Loucy (cell line): ENCODE results near the gene SORCS2.

ENCODE experiments used
- H2AFZ ChIP-seq: fragments of 200-600 bp; sonication (generic); 2 replicates; pipeline ENCODE4 v1.6.0; 2016; ENCODE audit warnings: antibody characterized with exemption, mild to moderate bottlenecking, low read length, moderate library complexity
- H3F3A ChIP-seq: fragments of 200-600 bp; 2 replicates; pipeline ENCODE4 v1.6.0; 2016; ENCODE audit warnings: antibody characterized with exemption, low read depth, mild to moderate bottlenecking
- H3K27me3 ChIP-seq: fragments of 200-600 bp; sonication (generic); 2 replicates; pipeline ENCODE4 v1.6.1; 2014; ENCODE audit warnings: low read length, mild to moderate bottlenecking; ENCODE audit not compliant: insufficient read depth, poor library complexity, severe bottlenecking
- H3K36me3 ChIP-seq: fragments of 200-600 bp; sonication (generic); 2 replicates; pipeline ENCODE4 v1.6.1; 2016; ENCODE audit warnings: low read length; ENCODE audit not compliant: insufficient read depth
- H3K4me1 ChIP-seq: fragments of 200-600 bp; sonication (generic); 2 replicates; pipeline ENCODE4 v1.5.1; 2014; ENCODE audit warnings: low read length, mild to moderate bottlenecking; ENCODE audit not compliant: insufficient read depth, poor library complexity, severe bottlenecking
- H3K4me2 ChIP-seq: fragments of 200-600 bp; sonication (generic); 2 replicates; pipeline ENCODE4 v1.6.0; 2014; ENCODE audit warnings: antibody characterized with exemption, low read length, low read depth, mild to moderate bottlenecking; ENCODE audit not compliant: poor library complexity, severe bottlenecking
- H3K4me3 ChIP-seq: fragments of 200-600 bp; sonication (generic); 2 replicates; pipeline ENCODE4 v1.5.1; 2014; ENCODE audit warnings: low read length, mild to moderate bottlenecking, mixed read lengths; ENCODE audit not compliant: poor library complexity, severe bottlenecking
- H3K79me2 ChIP-seq: fragments of 200-600 bp; sonication (generic); 2 replicates; pipeline ENCODE4 v1.6.1; 2014; ENCODE audit warnings: low read length; ENCODE audit not compliant: insufficient read depth
- H3K9ac ChIP-seq: fragments of 200-600 bp; sonication (generic); 2 replicates; pipeline ENCODE4 v1.6.0; 2014; ENCODE audit warnings: mild to moderate bottlenecking, low read depth, low read length, moderate library complexity; ENCODE audit not compliant: poor library complexity, severe bottlenecking
- H3K9me2 ChIP-seq: fragments of 200-600 bp; sonication (generic); replicated peaks from 2 replicates; pipeline ENCODE4 v1.6.1; 2016; ENCODE audit warnings: low read depth, low read length, mixed read lengths
- H3K9me3 ChIP-seq: fragments of 200-600 bp; sonication (generic); 2 replicates; pipeline ENCODE4 v1.6.1; 2014; ENCODE audit warnings: mild to moderate bottlenecking, antibody characterized with exemption, low read length, low read depth; ENCODE audit not compliant: insufficient read depth
- H4K20me1 ChIP-seq: fragments of 200-600 bp; sonication (generic); 2 replicates; pipeline ENCODE4 v1.6.0; 2014; ENCODE audit warnings: antibody characterized with exemption, low read length, mild to moderate bottlenecking; ENCODE audit not compliant: insufficient read depth, poor library complexity, severe bottlenecking
- CTCF ChIP-seq: fragments of 200-600 bp; sonication (generic); conservative IDR thresholded peaks from 2 replicates; pipeline ENCODE4 v1.5.1; 2014; ENCODE audit warnings: mild to moderate bottlenecking, antibody characterized with exemption, low read length
- EZH2phosphoT487 ChIP-seq: fragments of 200-600 bp; IDR thresholded peaks from 2 replicates; pipeline ENCODE4 v1.6.1; 2018; ENCODE audit warnings: antibody characterized with exemption, mild to moderate bottlenecking, moderate library complexity, borderline replicate concordance

Gene SORCS2

DNA sequence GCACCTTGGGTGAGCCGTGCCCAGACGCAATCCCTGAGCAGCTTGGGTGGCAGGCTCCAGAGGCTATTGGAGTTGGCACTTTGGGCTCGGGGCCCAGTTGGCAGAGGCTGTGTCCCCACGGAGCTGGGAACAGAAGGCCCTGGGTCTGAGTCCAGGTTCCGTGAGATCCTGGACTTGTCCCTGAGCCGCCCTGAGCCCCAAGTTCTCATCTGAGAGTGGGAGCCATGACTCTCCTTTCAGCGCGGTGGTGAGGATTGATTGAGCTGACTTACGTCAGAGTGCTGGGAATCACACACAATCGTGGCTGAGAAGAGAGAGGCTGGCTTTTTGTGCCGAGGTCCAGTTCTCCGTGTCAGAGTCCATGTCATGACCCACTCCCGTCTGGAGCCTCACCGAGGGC, 144.4 kb downstream of the SORCS2 start:
- H3K9ac ChIP-seq: no peak overlapping the region
- H3K9me3 ChIP-seq: peaks cover 3% of the 10 kb centered on the region; the same call in 1 of the 2 replicates

DNA sequence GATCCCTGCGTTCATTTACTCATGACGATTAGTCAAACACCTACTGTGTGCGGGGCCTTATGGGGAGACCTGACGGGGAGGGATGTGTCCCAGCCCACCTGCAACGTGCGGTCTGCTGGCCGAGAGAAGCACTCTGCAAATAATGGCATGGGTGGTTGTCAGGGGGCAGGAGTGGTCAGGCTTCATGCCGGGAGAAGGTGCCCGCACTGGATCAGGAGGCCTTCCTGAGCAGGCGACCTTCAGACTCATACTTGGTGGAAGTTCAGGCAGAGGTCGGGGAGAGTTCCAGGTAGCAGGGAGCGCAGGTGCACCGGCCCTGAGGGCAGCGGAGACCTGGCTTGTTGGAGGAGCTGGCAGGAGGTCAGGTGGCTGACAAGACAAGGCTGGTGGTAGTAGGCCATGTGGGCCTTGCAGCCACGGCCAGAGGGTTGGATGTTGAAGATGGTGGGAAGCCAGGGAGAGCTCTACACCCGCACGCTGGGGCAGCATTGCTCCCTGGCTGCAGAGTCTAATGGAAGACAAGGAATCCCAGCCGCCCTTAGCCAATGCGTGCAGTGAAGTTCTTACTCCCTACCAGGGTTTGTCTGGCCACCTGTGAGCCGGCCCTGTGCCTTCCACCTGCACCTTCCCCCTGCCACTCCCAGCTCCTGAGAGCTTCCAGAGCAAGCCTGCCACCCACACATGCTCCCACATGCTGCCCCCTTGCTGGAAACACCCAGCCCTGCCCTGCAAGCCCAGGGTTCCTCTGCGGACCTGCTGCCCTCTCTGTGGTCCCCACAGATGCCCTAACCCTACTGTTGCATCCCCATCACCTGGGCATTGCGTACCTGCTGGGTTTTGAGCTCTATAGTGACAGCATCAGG, 145.1 kb downstream of the SORCS2 start:
- H3K4me2 ChIP-seq: no peak overlapping the region
- H2AFZ ChIP-seq: no peak overlapping the region
- TF ChIP-seq EZH2phosphoT487: no peak
- TF ChIP-seq CTCF: no peak
- no peaks in the 10 kb centered on the region for H3K36me3 ChIP-seq
- no peaks in the 10 kb centered on the region for H3F3A ChIP-seq
- H3K4me1 ChIP-seq: no peaks in the 10 kb centered on the region
- no peak overlapping the region for H3K4me3 ChIP-seq
- no peaks in the 10 kb centered on the region for H3K79me2 ChIP-seq
- no peaks in the 10 kb centered on the region for H3K27me3 ChIP-seq
- H3K9me3 ChIP-seq: peaks cover 3% of the 10 kb centered on the region; the same call in 1 of the 2 replicates
- no peaks in the 10 kb centered on the region for H4K20me1 ChIP-seq
- H3K9me2 ChIP-seq: no peaks in the 10 kb centered on the region
- no peak overlapping the region for H3K9ac ChIP-seq

More for the DNA sequence above, 144.4 kb downstream of the SORCS2 start:
- Histone ChIP-seq H3K4me1 (no peaks in the 10 kb centered on the region), H3F3A (no peaks in the 10 kb centered on the region), H3K4me2 (no peak overlapping the region), H3K9me2 (no peaks in the 10 kb centered on the region), H3K27me3 (no peaks in the 10 kb centered on the region), H2AFZ (no peak overlapping the region), H3K79me2 (no peaks in the 10 kb centered on the region), H3K4me3 (no peak overlapping the region), H4K20me1 (no peaks in the 10 kb centered on the region), H3K36me3 (no peaks in the 10 kb centered on the region)
- no peak for TF ChIP-seq CTCF
- TF ChIP-seq EZH2phosphoT487: no peak

GRCh38 chr4:7338059-7338452, 145.7 kb downstream of the SORCS2 start:
- Histone ChIP-seq H3K9ac (no peak overlapping the region), H3K4me1 (no peaks in the 10 kb centered on the region), H3K9me3 (peaks cover 3% of the 10 kb centered on the region; the same call in 1 of the 2 replicates), H2AFZ (no peak overlapping the region), H4K20me1 (no peaks in the 10 kb centered on the region), H3K36me3 (no peaks in the 10 kb centered on the region), H3K4me2 (no peak overlapping the region), H3F3A (no peaks in the 10 kb centered on the region), H3K27me3 (no peaks in the 10 kb centered on the region), H3K79me2 (no peaks in the 10 kb centered on the region), H3K9me2 (no peaks in the 10 kb centered on the region), H3K4me3 (no peak overlapping the region)
- TF ChIP-seq CTCF (no peak), EZH2phosphoT487 (no peak)
